ENCODE data around the gene CLTC.
"Not testable (repeated sequence)": the region's sequence is repeated elsewhere in the genome, so short reads cannot be mapped to it uniquely, and the experiment has no call there.

CLTC gene

GRCh38 chr17:59619298-59620063 is at the start of gene CLTC:
CLTC (plus strand) TSS chr17:59619895; CDS start chr17:59620132, 237 bp downstream.
- DNase-seq, result peak; percentile 99

DNA sequence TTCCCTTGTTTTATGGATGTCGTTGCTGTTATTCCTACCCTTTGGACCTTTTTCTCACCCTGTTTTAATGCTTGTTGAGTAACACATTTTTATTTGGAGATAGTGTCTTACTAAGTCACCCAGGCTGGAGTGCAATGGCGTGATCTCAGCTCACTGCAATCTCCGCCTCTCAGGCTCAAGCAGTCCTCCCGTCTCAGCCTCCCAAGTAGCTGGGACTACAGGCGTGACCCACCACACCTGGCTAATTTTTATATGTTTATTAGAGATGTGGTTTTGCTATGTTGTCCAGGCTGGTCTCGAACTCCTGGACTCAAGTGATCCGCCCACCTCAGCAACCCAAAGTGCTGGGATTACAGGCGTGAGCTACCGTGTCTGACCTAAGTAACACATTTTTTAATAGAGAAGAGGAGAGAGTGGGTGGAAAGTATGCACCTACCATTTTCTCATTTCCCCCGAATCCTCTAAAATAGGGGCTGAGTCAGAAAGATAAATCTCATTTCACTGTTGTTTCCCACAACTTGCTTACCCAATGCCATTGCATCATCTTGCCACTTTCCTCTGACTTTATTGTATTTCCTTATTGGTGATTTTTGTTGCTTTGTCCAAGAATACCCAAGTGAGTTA is 47.3 kb upstream of the CLTC start:
- peak; percentile 62 for DNase-seq

- not testable (repeated sequence) for DNase-seq
Measured at GRCh38 chr17:59584168-59584567, 35.5 kb upstream of the CLTC start.

GRCh38 chr17:59600169-59600568 is 19.5 kb upstream of the CLTC start:
- no peak for DNase-seq

- no peak for DNase-seq
Measured at GRCh38 chr17:59601130-59601529, 18.6 kb upstream of the CLTC start.

DNA sequence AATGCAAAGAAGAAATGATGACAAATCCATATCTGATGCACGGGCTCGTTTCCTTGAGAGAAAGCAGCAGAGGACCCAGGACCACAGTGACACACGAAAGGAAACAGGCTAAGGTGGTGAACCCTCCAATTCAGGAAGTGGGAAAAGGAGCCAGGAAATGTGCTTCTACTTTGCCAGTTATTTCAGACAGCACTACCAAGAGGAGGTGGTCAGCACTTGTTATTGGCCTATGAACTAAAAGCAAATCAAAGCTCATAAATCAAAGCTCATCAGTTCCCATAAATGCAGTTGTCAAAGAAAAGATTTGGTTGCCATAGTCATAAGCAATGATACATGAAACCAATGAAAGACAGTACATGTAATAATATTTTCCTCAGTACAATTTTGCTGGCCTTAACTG is 12.6 kb upstream of the CLTC start:
- DNase-seq, result no peak

DNA sequence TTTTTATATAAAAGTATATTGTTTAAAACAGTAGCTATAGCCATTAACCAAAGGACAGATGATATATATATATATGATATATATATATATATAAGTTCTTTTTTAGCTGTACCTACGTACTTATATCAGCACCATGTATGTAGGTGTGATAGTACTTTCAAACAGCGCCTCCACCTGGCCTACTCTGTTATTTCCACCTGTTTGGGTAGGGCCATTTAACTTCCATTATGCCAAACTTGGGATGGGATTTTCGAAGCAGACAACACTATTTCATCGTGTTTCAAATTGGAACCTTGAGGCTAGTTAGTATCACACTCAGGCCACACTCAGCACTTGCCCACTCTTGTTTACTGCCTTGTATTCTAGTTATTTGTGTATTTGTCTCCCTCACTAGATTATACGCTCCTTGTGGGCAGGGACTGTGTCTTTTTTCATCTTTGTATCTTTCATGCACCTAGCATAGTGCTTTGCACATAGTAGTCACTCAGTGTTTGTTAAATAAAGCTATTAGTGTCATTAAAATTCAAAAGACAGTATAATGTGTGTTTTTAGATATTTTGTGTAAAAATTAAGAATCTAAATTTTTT is 11.8 kb upstream of the CLTC start:
- peak; percentile 72 for DNase-seq

DNA sequence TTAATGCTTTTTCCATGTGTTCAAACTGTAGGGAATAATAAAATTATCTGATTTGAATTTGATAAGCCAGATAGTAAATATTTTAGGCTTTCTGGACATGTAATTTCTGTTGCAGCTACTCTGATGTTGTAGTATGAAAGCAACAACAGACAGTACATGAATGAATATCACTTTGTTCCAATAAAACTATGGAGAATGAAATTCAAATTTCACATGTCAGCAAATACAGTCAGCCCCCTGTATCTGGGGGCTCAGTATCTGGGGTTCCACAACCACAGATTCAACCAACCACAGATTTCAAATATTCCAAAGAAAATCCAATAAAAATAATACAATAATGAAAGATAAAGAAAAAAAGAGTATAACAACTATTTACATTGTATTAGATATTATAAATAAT is 8.2 kb upstream of the CLTC start:
- DNase-seq, result no peak

- DNase-seq, result peak; percentile 88
Measured at GRCh38 chr17:59616253-59616920, 3.3 kb upstream of the CLTC start.

GRCh38 chr17:59617156-59617732 is 2.5 kb upstream of the CLTC start:
- DNase-seq, result peak; percentile 55

- no peak for DNase-seq
Measured at GRCh38 chr17:59619035-59619297, 729 bp upstream of the CLTC start.

- no peak for DNase-seq
Measured at GRCh38 chr17:59620064-59620359, 317 bp downstream of the CLTC start.

DNA sequence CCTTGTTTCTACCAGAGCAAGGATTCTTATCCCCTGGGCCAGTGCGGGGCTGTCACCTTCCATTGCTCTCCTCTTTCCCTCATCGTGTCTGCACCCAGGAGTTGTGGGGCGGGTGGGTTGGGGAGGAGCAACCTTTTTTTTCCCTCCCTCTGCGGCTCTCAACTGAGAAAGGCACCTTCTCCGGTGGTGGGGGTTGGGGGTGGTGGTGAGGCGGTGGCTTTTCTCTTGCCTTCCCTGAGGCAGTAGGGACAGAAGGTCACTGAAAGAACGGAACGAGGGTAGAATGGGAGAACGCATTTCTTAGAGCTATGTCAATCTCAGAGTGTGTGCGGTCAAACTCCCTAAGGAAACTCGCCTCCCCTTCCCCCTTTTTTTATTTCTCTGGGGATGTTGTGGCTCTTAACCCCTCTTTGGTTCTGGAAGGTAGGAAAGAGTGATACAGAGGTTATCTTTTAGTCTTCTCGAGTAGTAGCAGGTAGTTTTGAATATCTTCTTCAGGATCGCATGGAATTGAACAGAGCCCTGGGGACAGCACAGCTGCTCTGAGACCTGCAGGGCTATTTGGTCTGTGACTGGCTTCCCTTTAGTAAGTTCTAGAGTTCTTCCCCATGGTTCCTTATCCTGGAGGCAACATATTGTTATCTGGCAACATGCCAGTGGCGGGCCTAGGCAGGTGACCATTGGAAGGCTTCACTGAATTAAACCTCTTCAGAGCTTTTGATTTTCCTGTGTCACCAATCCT is 994 bp downstream of the CLTC start:
- DNase-seq, result peak; percentile 87

GRCh38 chr17:59621771-59622170 is 2.1 kb downstream of the CLTC start:
- DNase-seq, result peak; percentile 54

DNA sequence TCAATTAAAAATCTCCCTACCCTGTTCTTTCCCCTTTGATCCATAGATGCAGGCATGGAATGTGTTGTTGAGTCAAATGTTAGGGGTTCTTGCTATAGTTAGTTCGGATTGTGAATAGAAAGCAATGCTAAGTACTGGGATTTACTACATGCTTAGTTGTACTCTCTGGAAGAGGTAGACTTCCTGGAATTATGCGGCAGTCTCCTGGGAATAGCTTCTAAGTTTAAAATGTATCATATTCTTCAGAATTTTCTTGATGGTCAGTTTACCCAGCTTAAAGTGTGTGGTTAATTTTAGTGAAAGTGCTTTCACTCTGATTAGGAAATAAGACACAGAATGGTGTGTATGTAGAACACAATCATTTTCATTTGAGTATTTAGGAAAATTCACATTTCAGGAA is 3.5 kb downstream of the CLTC start:
- DNase-seq, result no peak

GRCh38 chr17:59626756-59627155 is 7.1 kb downstream of the CLTC start:
- DNase-seq, result no peak

DNA sequence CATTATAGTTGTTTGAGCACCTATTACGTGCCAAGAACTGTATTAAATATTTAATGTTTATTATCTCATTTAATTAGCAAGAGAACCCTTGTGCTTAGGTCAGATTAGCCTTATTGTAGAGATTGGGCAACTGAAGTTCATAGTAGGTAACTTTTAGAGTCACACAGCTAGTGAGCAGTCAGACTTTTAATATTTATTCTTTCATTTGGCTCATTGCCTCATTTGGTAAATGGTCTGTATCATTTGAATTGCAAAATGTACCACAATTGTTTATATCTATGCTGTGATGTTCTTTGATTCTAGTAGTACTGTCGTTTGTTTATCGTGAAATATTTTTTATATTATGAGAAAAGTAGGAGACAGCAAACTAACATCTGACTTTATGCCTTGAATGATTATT is 7.6 kb downstream of the CLTC start:
- DNase-seq, result no peak

- DNase-seq, result peak; percentile 33
Measured at GRCh38 chr17:59627770-59628171, 8.1 kb downstream of the CLTC start.

DNA sequence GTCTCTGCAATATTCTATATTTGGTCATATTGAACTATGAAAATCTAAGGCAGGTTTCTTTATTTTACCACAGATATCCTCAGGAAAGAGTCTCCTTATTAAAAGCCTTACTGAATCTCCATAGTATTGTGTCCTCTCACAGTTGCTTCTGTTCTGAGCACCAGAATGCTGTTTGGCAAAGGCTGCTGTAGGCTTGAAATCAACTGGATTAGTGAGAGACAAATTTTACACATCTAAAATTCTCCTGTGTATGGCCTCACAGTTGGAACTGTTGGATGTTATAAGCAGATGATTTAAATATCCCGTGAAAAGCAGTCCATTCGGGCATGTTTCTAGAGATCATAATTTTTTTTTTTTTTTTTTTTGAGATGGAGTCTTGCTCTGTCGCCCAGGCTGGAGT is 9.5 kb downstream of the CLTC start:
- DNase-seq, result no peak

GRCh38 chr17:59631276-59631675 is 11.6 kb downstream of the CLTC start:
- DNase-seq, result no peak

GRCh38 chr17:59632398-59632797 is 12.7 kb downstream of the CLTC start:
- no peak for DNase-seq

- DNase-seq, result no peak
Measured at GRCh38 chr17:59633658-59634359, 14.1 kb downstream of the CLTC start.

Measured in OCI-M1 (cell line).